ENCODE measurements around the gene TMED8.

- TF ChIP-seq REST (IDR thresholded peaks at IDR 0.05; ENCODE audit: borderline replicate concordance in 1 of 2, low read depth in 1 of 2, low read length in 2 of 2) = no peak
- TF ChIP-seq FIP1L1 (IDR thresholded peaks at IDR 0.05; ENCODE audit: borderline replicate concordance, insufficient read depth, low read depth, low read length) = no peak
- no peak for TF ChIP-seq POLR2A (IDR thresholded peaks at IDR 0.05; ENCODE audit: insufficient read depth in 1 of 2, low read depth in 2 of 2, low read length in 2 of 2)
These were observed 33.2 kb downstream of the TMED8 start for GRCh38 chr14:77343662-77344061.
